Measurements from ENCODE around the gene SETBP1. TPM values are rescaled to one million over a fixed set of nuclear protein-coding genes. Genes with fewer than 3 reads are reported as not detected.

The SETBP1 gene
- total RNA-seq, 1 experiment from 2014 or later: 0.05 TPM

- TF ChIP-seq ZNF274 (IDR thresholded peaks at IDR 0.05; ENCODE audit: low read depth, low read length): no peak
- TF ChIP-seq POLR2A (IDR thresholded peaks at IDR 0.05; ENCODE audit: borderline replicate concordance, extremely low read depth, insufficient read depth, insufficient read length): no peak
- TF ChIP-seq RAD21 (IDR thresholded peaks at IDR 0.05; ENCODE audit: low read depth): no peak
Measured at GRCh38 chr18:44922968-44923367, 242.3 kb downstream of the SETBP1 start (continued).

DNA sequence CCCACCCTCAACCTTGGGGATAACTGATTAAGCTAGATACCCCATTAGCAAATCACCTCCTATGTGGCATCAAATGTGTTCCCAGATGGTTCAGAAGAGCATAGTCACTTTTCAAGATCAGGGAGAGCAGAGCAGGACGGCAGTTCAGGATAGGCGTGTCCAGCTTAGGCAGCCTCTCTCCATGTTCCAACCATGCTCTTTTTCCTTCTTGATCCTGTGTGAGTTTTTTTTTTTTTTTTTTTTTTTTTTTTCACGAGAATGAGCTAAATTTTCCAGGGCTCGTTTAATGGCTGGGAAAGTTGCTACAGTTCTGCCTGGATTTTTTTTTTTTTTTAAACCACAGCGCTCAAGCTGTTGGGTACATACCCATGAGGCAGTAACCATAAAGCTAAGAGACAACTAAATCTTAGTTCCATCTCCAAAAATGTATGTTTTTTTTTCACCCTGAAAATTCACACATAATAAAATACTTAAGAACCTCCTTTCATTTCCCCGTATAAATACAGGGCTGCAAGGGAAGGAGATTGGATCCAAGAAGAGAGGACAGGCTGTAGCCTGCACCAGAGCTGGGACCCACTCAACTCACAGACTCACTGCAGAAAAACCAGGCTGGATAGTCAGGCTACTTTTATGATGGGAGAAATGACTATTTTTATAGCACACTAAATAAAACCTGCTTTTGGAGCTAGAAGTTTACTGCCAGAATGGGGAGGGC lies 244.3 kb downstream of the SETBP1 start:
- ATAC-seq: no peak
- H3K79me2 ChIP-seq (ENCODE audit: insufficient read depth, low read length): no peaks in the 10 kb centered on the region
- no peaks in the 10 kb centered on the region for H3K4me1 ChIP-seq (ENCODE audit: control insufficient read depth in 1 of 2, insufficient read depth in 2 of 2, low read length in 2 of 2)
- POLR2A ChIA-PET: no interaction called here
- CTCF ChIA-PET: no interaction called here
- no TSS peak for BruUV-seq (replicated peaks)
- H3K4me3 ChIP-seq (replicated peaks in 1 of 2; ENCODE audit: low read depth in 1 of 2, low read length in 2 of 2): no peak overlapping the region
- no peak overlapping the region for H3K4me2 ChIP-seq (ENCODE audit: low read length)
- intact Hi-C loops (cut with micrococcal nuclease): no loop called here
- no peak overlapping the region for H3K27ac ChIP-seq (ENCODE audit: low read depth, low read length)
- H4K20me1 ChIP-seq (ENCODE audit: insufficient read depth): no peaks in the 10 kb centered on the region
- no peak overlapping the region for H2AFZ ChIP-seq (ENCODE audit: low read depth, low read length, poor library complexity, severe bottlenecking)
- TF ChIP-seq ELF1 (IDR thresholded peaks at IDR 0.05; ENCODE audit: borderline replicate concordance, low read depth): no peak
- TF ChIP-seq YY1 (IDR thresholded peaks at IDR 0.05; ENCODE audit: extremely low read depth, insufficient replicate concordance, low read depth, low read length): no peak
- TF ChIP-seq CBX3 (IDR thresholded peaks at IDR 0.05; ENCODE audit: low read depth): no peak
- no peak for TF ChIP-seq JUND (IDR thresholded peaks at IDR 0.05)
- TF ChIP-seq ZNF274 (IDR thresholded peaks at IDR 0.05; ENCODE audit: low read depth, low read length): no peak
- no peak for TF ChIP-seq MAX (IDR thresholded peaks at IDR 0.05)
- no peak for TF ChIP-seq POLR2AphosphoS5 (IDR thresholded peaks at IDR 0.05; ENCODE audit: low read depth, low read length)
- TF ChIP-seq SIN3A (IDR thresholded peaks at IDR 0.05; ENCODE audit: low read depth): no peak
- no peak for TF ChIP-seq EGR1 (IDR thresholded peaks at IDR 0.05; ENCODE audit: low read depth)
- no peak for TF ChIP-seq SP1 (IDR thresholded peaks at IDR 0.05; ENCODE audit: low read depth)
- no peak for TF ChIP-seq SRF (IDR thresholded peaks at IDR 0.05; ENCODE audit: low read depth)
- TF ChIP-seq TCF7L2 (IDR thresholded peaks at IDR 0.05; ENCODE audit: borderline replicate concordance, extremely low read depth, insufficient read depth, insufficient read length): no peak
- TF ChIP-seq EZH2phosphoT487 (IDR thresholded peaks at IDR 0.05; ENCODE audit: borderline replicate concordance): no peak
- no peaks in the 10 kb centered on the region for H3K27me3 ChIP-seq (ENCODE audit: insufficient read depth, low read length)
- H3K9ac ChIP-seq (ENCODE audit: low read length): no peak overlapping the region
- RAD21 ChIA-PET (ENCODE audit: low non-redundant PET in 1 of 2, low total read pairs in 2 of 2, uncharacterized antibody in 2 of 2, unreplicated experiment in 2 of 2): no interaction called here
- H3K36me3 ChIP-seq (ENCODE audit: control insufficient read depth in 1 of 2, insufficient read depth in 2 of 2, low read length in 2 of 2): no peaks in the 10 kb centered on the region
- H3K9me2 ChIP-seq (ENCODE audit: insufficient read depth): no peaks in the 10 kb centered on the region
- no peak for DNase-seq (ENCODE audit: low read depth, low spot score)
- H3K9me3 ChIP-seq (ENCODE audit: control insufficient read depth in 1 of 2, insufficient read depth in 1 of 2, low read depth in 1 of 2, low read length in 2 of 2): peaks cover 10 to 23% of the 10 kb centered on the region in 2 experiments; a peak in 2 of 4 replicates
